ENCODE data around the gene SREBF1. TPM values are rescaled to one million over a fixed set of nuclear protein-coding genes. Genes with fewer than 3 reads are reported as not detected.
A peak's percentile ranks its signal among the peaks of the same experiment; 100 is the strongest.

SREBF1 gene
- total and polyA plus RNA-seq, 2 experiments from 2014 or later, result 38.9 to 45.9 TPM

DNA sequence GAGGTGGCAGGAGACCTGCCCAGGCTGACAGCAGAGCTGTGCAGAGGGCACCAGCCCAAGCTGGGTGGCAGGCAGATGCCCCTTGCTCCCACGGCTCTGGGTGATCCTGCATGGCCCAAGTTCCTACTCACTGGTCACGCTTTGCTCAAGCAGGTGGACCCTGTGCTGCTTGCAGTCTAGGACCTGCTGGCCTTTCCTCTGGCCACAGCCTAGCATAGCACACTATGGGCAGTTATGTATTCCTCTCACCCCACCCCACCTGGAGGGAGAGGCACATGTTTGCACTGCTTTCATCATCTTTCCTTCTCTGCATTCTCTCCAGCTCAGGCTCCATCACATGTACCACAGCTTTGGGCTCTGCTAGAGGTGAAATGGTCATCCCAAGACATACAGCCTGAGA is 19.6 kb upstream of the SREBF1 start:
- no peak for DNase-seq (ENCODE audit: low read depth in 1 of 2, low spot score in 1 of 2)
- H3K4me3 ChIP-seq, result no peak overlapping the region
- no peak for TF ChIP-seq CTCF (IDR thresholded peaks at IDR 0.05; ENCODE audit: low read depth, low read length)
- H3K27me3 ChIP-seq, result no peaks in the 10 kb centered on the region
- no peak overlapping the region for H3K27ac ChIP-seq
- no peaks in the 10 kb centered on the region for H3K9me3 ChIP-seq (ENCODE audit: low read depth)
- H3K36me3 ChIP-seq, result no peaks in the 10 kb centered on the region
- H3K4me1 ChIP-seq (ENCODE audit: low read depth), result peaks cover 21% of the 10 kb centered on the region

DNA sequence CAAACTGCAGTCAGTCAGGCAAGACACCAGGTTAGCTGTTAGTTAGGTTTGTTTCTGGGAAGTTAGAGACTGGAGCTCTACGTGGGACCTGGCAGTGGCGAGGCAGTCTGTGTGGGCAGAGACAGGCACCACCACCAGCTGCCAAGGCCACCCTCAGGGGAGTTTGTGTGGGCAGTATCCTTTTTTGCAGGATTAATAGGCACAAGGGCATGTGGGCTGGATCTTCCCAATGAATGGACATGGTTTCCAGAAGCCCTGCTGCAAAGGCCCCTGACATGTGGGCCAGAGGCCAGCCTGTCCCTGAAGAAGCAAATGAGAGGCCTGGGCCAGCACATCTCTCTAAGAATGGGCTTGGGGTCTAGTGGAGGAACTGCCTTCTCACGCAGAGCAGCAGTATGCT is 19.2 kb upstream of the SREBF1 start:
- no peak for TF ChIP-seq CTCF (IDR thresholded peaks at IDR 0.05; ENCODE audit: low read depth, low read length)
- no peak for DNase-seq (ENCODE audit: low read depth in 1 of 2, low spot score in 1 of 2)
- H3K4me3 ChIP-seq, result no peak overlapping the region
- H3K27me3 ChIP-seq, result no peaks in the 10 kb centered on the region
- H3K27ac ChIP-seq, result no peak overlapping the region
- H3K4me1 ChIP-seq (ENCODE audit: low read depth), result peaks cover 25% of the 10 kb centered on the region
- H3K36me3 ChIP-seq, result no peaks in the 10 kb centered on the region
- no peaks in the 10 kb centered on the region for H3K9me3 ChIP-seq (ENCODE audit: low read depth)

- no peak for DNase-seq (ENCODE audit: low read depth in 1 of 2, low spot score in 1 of 2)
- Histone ChIP-seq H3K9me3 (ENCODE audit: low read depth) (no peaks in the 10 kb centered on the region), H3K27me3 (no peaks in the 10 kb centered on the region), H3K4me3 (no peak overlapping the region), H3K36me3 (no peaks in the 10 kb centered on the region), H3K27ac (no peak overlapping the region), H3K4me1 (ENCODE audit: low read depth) (peaks cover 44% of the 10 kb centered on the region)
- TF ChIP-seq CTCF (IDR thresholded peaks at IDR 0.05; ENCODE audit: low read depth, low read length), result no peak
Measured at GRCh38 chr17:17853811-17854447, 17.1 kb upstream of the SREBF1 start.

- Histone ChIP-seq H3K4me1 (ENCODE audit: low read depth) (peaks cover 44% of the 10 kb centered on the region), H3K9me3 (ENCODE audit: low read depth) (no peaks in the 10 kb centered on the region)
- TF ChIP-seq CTCF (IDR thresholded peaks at IDR 0.05; ENCODE audit: low read depth, low read length), result no peak
Measured at GRCh38 chr17:17852930-17853329, 16.1 kb upstream of the SREBF1 start.

GRCh38 chr17:17851103-17852002 is 14.6 kb upstream of the SREBF1 start:
- no peak overlapping the region for H3K4me3 ChIP-seq
- TF ChIP-seq CTCF (IDR thresholded peaks at IDR 0.05; ENCODE audit: low read depth, low read length), result no peak
- peak overlapping the region; percentile 93 for H3K27ac ChIP-seq
- H3K27me3 ChIP-seq, result no peaks in the 10 kb centered on the region
- H3K9me3 ChIP-seq (ENCODE audit: low read depth), result no peaks in the 10 kb centered on the region
- peaks cover 44% of the 10 kb centered on the region for H3K4me1 ChIP-seq (ENCODE audit: low read depth)
- DNase-seq (ENCODE audit: low read depth in 1 of 2, low spot score in 1 of 2), result peak in 1 of 2 donors; percentile 87
- H3K36me3 ChIP-seq, result no peaks in the 10 kb centered on the region

More at GRCh38 chr17:17852930-17853329, 16.1 kb upstream of the SREBF1 start:
- Histone ChIP-seq H3K27ac (no peak overlapping the region), H3K4me3 (no peak overlapping the region), H3K36me3 (no peaks in the 10 kb centered on the region), H3K27me3 (no peaks in the 10 kb centered on the region)
- DNase-seq (ENCODE audit: low read depth in 1 of 2, low spot score in 1 of 2), result no peak
